ENCODE measurements around the gene AFG1L.
"Not testable (repeated sequence)": the region's sequence is repeated elsewhere in the genome, so short reads cannot be mapped to it uniquely, and the experiment has no call there.

Gene AFG1L

GRCh38 chr6:108559097-108559883 is 264.4 kb downstream of the AFG1L start:
- peak overlapping the region; percentile 98 for H3K4me2 ChIP-seq (ENCODE audit: insufficient read depth, low read length)
- peaks cover 43% of the 10 kb centered on the region for H3K79me2 ChIP-seq (ENCODE audit: insufficient read depth, low read length)
- DNase-seq (peak; percentile 88), ATAC-seq (ENCODE audit: insufficient read depth, low read depth) (peak; percentile 66)
- H4K20me1 ChIP-seq (ENCODE audit: insufficient read depth, low read length) = peaks cover 10% of the 10 kb centered on the region
- no peaks in the 10 kb centered on the region for H3K27me3 ChIP-seq (ENCODE audit: insufficient read depth, low read length, poor library complexity)
- peak overlapping the region; percentile 74 to 78 for H3K4me3 ChIP-seq (ENCODE audit: low read depth in 1 of 2, low read length in 2 of 2)
- peak overlapping the region; percentile 77 for H3K9ac ChIP-seq (ENCODE audit: low read depth, low read length)
- peak overlapping the region; percentile 88 for H2AFZ ChIP-seq (ENCODE audit: low read depth, low read length)
- no peaks in the 10 kb centered on the region for H3K9me3 ChIP-seq (ENCODE audit: insufficient read depth, low read length, severe bottlenecking)
- TF ChIP-seq EZH2 (IDR thresholded peaks at IDR 0.05; ENCODE audit: borderline replicate concordance, low read depth, low read length, severe bottlenecking) (no peak), CTCF (IDR thresholded peaks at IDR 0.05; ENCODE audit: borderline replicate concordance, extremely low read depth, low read length, poor library complexity, severe bottlenecking) (no peak)
- H3K36me3 ChIP-seq (ENCODE audit: insufficient read depth, low read length) = peaks cover 9% of the 10 kb centered on the region; the same call in 1 of the 2 replicates
- H3K4me1 ChIP-seq (ENCODE audit: insufficient read depth, low read length) = peaks cover 50% of the 10 kb centered on the region
- peak overlapping the region; percentile 77 for H3K27ac ChIP-seq (ENCODE audit: low read length)

GRCh38 chr6:108559884-108560462 is 265.1 kb downstream of the AFG1L start:
- H2AFZ ChIP-seq (ENCODE audit: low read depth, low read length) = peak overlapping the region; percentile 88
- no peak for DNase-seq

DNA sequence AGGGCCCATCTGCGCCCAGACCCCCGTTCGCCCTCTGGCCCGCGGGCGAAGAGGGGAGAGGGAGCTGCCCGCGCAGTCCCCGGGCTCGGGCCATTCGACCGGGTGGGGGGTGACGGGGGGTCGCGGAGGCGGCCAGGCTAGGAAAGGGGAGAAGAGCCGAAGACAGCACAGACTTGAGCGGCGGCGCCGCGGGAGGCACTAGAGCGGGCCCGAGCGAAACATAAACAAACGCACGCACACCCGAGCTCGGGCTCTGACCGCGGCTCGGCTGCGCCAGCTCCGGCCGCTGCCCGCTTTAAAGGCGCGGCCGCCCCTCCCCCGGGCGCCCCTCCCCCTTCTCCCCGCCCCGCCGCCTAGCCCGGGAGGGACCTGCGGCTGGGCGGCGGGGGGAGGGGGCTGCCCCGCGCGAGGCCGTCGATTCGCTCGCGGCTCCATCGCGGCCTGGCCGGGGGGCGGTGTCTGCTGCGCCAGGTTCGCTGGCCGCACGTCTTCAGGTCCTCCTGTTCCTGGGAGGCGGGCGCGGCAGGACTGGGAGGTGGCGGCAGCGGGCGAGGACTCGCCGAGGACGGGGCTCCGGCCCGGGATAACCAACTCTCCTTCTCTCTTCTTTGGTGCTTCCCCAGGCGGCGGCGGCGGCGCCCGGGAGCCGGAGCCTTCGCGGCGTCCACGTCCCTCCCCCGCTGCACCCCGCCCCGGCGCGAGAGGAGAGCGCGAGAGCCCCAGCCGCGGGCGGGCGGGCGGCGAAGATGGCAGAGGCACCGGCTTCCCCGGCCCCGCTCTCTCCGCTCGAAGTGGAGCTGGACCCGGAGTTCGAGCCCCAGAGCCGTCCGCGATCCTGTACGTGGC is 265.8 kb downstream of the AFG1L start, which contains the start of gene FOXO3:
Gene FOXO3, plus strand, starts transcription at position 455 of the 846 bp plus-strand sequence. Its CDS starts 292 bp downstream, at position 747.
- H3K4me1 ChIP-seq (ENCODE audit: insufficient read depth, low read length) = peaks cover 63% of the 10 kb centered on the region
- peak within 1 kb of the TSS; percentile 88 for H2AFZ ChIP-seq (ENCODE audit: low read depth, low read length)
- peak within 1 kb of the TSS; percentile 77 for H3K9ac ChIP-seq (ENCODE audit: low read depth, low read length)
- H3K79me2 ChIP-seq (ENCODE audit: insufficient read depth, low read length) = peaks cover 55% of the 10 kb centered on the region
- peak within 1 kb of the TSS; percentile 98 for H3K4me2 ChIP-seq (ENCODE audit: insufficient read depth, low read length)
- no peak for TF ChIP-seq EZH2 (IDR thresholded peaks at IDR 0.05; ENCODE audit: borderline replicate concordance, low read depth, low read length, severe bottlenecking)
- TF ChIP-seq CTCF (IDR thresholded peaks at IDR 0.05; ENCODE audit: borderline replicate concordance, extremely low read depth, low read length, poor library complexity, severe bottlenecking) = no peak
- H3K27me3 ChIP-seq (ENCODE audit: insufficient read depth, low read length, poor library complexity) = no peaks in the 10 kb centered on the region
- peak within 1 kb of the TSS; percentile 77 for H3K27ac ChIP-seq (ENCODE audit: low read length)
- H3K9me3 ChIP-seq (ENCODE audit: insufficient read depth, low read length, severe bottlenecking) = no peaks in the 10 kb centered on the region
- H4K20me1 ChIP-seq (ENCODE audit: insufficient read depth, low read length) = peaks cover 16% of the 10 kb centered on the region
- no peak for ATAC-seq (ENCODE audit: insufficient read depth, low read depth)
- DNase-seq = no peak
- peak within 1 kb of the TSS; percentile 61 to 78 for H3K4me3 ChIP-seq (ENCODE audit: low read depth in 1 of 2, low read length in 2 of 2)
- peaks cover 16% of the 10 kb centered on the region for H3K36me3 ChIP-seq (ENCODE audit: insufficient read depth, low read length)

More at GRCh38 chr6:108559884-108560462, 265.1 kb downstream of the AFG1L start:
- peaks cover 48% of the 10 kb centered on the region for H3K79me2 ChIP-seq (ENCODE audit: insufficient read depth, low read length)
- H3K27me3 ChIP-seq (ENCODE audit: insufficient read depth, low read length, poor library complexity) = no peaks in the 10 kb centered on the region
- TF ChIP-seq EZH2 (IDR thresholded peaks at IDR 0.05; ENCODE audit: borderline replicate concordance, low read depth, low read length, severe bottlenecking) = no peak
- no peak for TF ChIP-seq CTCF (IDR thresholded peaks at IDR 0.05; ENCODE audit: borderline replicate concordance, extremely low read depth, low read length, poor library complexity, severe bottlenecking)
- peaks cover 57% of the 10 kb centered on the region for H3K4me1 ChIP-seq (ENCODE audit: insufficient read depth, low read length)
- peak overlapping the region; percentile 77 for H3K27ac ChIP-seq (ENCODE audit: low read length)
- H3K36me3 ChIP-seq (ENCODE audit: insufficient read depth, low read length) = peaks cover 10% of the 10 kb centered on the region
- peak; percentile 27 for ATAC-seq (ENCODE audit: insufficient read depth, low read depth)
- H3K4me3 ChIP-seq (ENCODE audit: low read depth in 1 of 2, low read length in 2 of 2) = peak overlapping the region; percentile 61 to 78
- peak overlapping the region; percentile 98 for H3K4me2 ChIP-seq (ENCODE audit: insufficient read depth, low read length)
- H3K9ac ChIP-seq (ENCODE audit: low read depth, low read length) = peak overlapping the region; percentile 77
- no peaks in the 10 kb centered on the region for H3K9me3 ChIP-seq (ENCODE audit: insufficient read depth, low read length, severe bottlenecking)
- H4K20me1 ChIP-seq (ENCODE audit: insufficient read depth, low read length) = peaks cover 11% of the 10 kb centered on the region

DNA sequence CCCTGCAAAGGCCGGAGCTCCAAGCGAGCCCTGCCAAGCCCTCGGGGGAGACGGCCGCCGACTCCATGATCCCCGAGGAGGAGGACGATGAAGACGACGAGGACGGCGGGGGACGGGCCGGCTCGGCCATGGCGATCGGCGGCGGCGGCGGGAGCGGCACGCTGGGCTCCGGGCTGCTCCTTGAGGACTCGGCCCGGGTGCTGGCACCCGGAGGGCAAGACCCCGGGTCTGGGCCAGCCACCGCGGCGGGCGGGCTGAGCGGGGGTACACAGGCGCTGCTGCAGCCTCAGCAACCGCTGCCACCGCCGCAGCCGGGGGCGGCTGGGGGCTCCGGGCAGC is 266.4 kb downstream of the AFG1L start:
- not testable (repeated sequence) for H3K9me3 ChIP-seq (ENCODE audit: insufficient read depth, low read length, severe bottlenecking); H3K27ac ChIP-seq (ENCODE audit: low read length); DNase-seq; H3K9ac ChIP-seq (ENCODE audit: low read depth, low read length); H2AFZ ChIP-seq (ENCODE audit: low read depth, low read length); H3K4me3 ChIP-seq (ENCODE audit: low read depth in 1 of 2, low read length in 2 of 2); H3K27me3 ChIP-seq (ENCODE audit: insufficient read depth, low read length, poor library complexity); ATAC-seq (ENCODE audit: insufficient read depth, low read depth)
- Histone ChIP-seq H3K79me2 (ENCODE audit: insufficient read depth, low read length) (peaks cover 61% of the 10 kb centered on the region), H3K4me2 (ENCODE audit: insufficient read depth, low read length) (0 out of 2 replicates have a peak overlapping the region, but pooled peaks have one; percentile 55), H3K4me1 (ENCODE audit: insufficient read depth, low read length) (peaks cover 60% of the 10 kb centered on the region), H4K20me1 (ENCODE audit: insufficient read depth, low read length) (peaks cover 16% of the 10 kb centered on the region), H3K36me3 (ENCODE audit: insufficient read depth, low read length) (peaks cover 17% of the 10 kb centered on the region)
